Neural cell (in vitro differentiated cells): ENCODE results near the gene AMOTL2.

Experiments
- CTCF ChIP-seq: fragments of 450-650 bp; IDR thresholded peaks from 2 replicates; pipeline ENCODE4 v1.5.1; 2014; ENCODE audit warnings: antibody characterized with exemption, mild to moderate bottlenecking, moderate library complexity; ENCODE audit not compliant: poor library complexity, severe bottlenecking
- EZH2 ChIP-seq: fragments of 200-600, 300-800 bp; shearing (Covaris generic), sonication (generic); IDR thresholded peaks from 2 replicates; pipeline ENCODE4 v1.6.1; 2014; ENCODE audit warnings: antibody characterized with exemption, low read length, borderline replicate concordance, mild to moderate bottlenecking; ENCODE audit not compliant: insufficient read depth, poor library complexity, severe bottlenecking
- POLR2AphosphoS5 ChIP-seq: IDR thresholded peaks from 2 replicates; pipeline ENCODE4 v1.6.1; 2012
- RAD21 ChIP-seq: fragments of 450-650 bp; conservative IDR thresholded peaks from 2 replicates; pipeline ENCODE4 v1.6.1; 2014; ENCODE audit warnings: antibody characterized with exemption, mild to moderate bottlenecking, moderate library complexity
- TAF1 ChIP-seq: IDR thresholded peaks from 2 replicates; pipeline ENCODE4 v1.6.1; 2012; ENCODE audit warnings: low read depth
- TF ChIP-seq, protein P1 (sequence below): IDR thresholded peaks from 2 replicates; pipeline ENCODE4 v1.6.1; 2012; ENCODE audit warnings: borderline replicate concordance

DNA sequence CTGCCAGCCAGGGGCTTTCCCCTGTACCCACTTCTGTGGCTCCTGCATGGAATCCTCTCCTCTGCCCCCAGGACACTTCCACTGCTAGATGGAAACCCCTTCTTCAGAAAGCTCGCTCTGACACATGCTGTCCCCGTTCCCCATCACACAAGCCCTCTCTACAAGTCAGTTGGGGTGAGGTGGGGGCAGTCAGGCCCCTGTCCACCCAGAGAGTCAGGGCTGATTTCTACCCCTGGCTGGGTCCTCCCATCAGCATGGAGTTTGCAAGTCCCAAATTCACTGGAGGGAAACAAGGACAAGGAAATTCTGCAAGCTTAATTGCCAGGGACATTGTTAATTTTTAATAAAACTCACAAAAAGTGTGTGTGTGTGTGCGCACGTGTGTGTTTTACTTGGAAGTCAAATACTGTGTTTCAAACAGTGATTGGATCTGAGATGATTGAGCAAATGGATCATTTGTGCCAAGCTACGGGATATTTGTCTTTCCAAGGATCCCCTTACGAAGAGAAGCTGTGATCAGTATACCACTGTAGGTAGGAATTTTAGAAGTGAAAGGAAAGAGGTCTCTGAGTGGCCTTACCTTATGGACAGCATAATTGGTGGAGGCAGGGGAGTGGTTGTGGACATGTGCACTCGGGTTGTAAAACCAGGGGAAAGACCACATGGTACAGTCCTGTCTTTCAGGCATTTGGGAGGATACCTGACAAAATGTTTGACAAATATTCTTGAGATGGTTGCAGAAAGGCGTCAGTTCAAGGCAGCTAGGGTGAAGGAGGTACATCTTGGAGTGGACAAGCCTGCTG, 1.5 kb upstream of the AMOTL2 start:
- TF ChIP-seq, protein P1, sequence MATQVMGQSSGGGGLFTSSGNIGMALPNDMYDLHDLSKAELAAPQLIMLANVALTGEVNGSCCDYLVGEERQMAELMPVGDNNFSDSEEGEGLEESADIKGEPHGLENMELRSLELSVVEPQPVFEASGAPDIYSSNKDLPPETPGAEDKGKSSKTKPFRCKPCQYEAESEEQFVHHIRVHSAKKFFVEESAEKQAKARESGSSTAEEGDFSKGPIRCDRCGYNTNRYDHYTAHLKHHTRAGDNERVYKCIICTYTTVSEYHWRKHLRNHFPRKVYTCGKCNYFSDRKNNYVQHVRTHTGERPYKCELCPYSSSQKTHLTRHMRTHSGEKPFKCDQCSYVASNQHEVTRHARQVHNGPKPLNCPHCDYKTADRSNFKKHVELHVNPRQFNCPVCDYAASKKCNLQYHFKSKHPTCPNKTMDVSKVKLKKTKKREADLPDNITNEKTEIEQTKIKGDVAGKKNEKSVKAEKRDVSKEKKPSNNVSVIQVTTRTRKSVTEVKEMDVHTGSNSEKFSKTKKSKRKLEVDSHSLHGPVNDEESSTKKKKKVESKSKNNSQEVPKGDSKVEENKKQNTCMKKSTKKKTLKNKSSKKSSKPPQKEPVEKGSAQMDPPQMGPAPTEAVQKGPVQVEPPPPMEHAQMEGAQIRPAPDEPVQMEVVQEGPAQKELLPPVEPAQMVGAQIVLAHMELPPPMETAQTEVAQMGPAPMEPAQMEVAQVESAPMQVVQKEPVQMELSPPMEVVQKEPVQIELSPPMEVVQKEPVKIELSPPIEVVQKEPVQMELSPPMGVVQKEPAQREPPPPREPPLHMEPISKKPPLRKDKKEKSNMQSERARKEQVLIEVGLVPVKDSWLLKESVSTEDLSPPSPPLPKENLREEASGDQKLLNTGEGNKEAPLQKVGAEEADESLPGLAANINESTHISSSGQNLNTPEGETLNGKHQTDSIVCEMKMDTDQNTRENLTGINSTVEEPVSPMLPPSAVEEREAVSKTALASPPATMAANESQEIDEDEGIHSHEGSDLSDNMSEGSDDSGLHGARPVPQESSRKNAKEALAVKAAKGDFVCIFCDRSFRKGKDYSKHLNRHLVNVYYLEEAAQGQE = no peak
- TF ChIP-seq TAF1 = no peak
- TF ChIP-seq EZH2 = no peak
- no peak for TF ChIP-seq CTCF
- TF ChIP-seq RAD21 = no peak
- TF ChIP-seq POLR2AphosphoS5 = no peak
